ENCODE results near the gene CMTR1.
"Not testable (repeated sequence)": the region's sequence is repeated elsewhere in the genome, so short reads cannot be mapped to it uniquely, and the experiment has no call there.

CMTR1 gene

GRCh38 chr6:37401658-37402057, 31.4 kb upstream of the CMTR1 start:
- not testable (repeated sequence) for H3K9me3 ChIP-seq (ENCODE audit: control insufficient read depth in 5 of 5, low read length in 5 of 5); H3K4me1 ChIP-seq (ENCODE audit: control insufficient read depth in 5 of 5, insufficient read depth in 5 of 5, low read length in 5 of 5); H3K36me3 ChIP-seq (ENCODE audit: control insufficient read depth in 5 of 5, insufficient read depth in 5 of 5, low read length in 5 of 5)

GRCh38 chr6:37406726-37407341, 26.2 kb upstream of the CMTR1 start:
- no peaks in the 10 kb centered on the region for H3K9me3 ChIP-seq (ENCODE audit: control insufficient read depth in 5 of 5, low read length in 5 of 5)
- H3K9ac ChIP-seq (ENCODE audit: low read length in 5 of 5), result no peak overlapping the region
- H3K36me3 ChIP-seq (ENCODE audit: control insufficient read depth in 5 of 5, insufficient read depth in 5 of 5, low read length in 5 of 5), result no peaks in the 10 kb centered on the region
- no peak overlapping the region for H3K27ac ChIP-seq (ENCODE audit: low read depth, low read length)
- no peaks in the 10 kb centered on the region for H3K4me1 ChIP-seq (ENCODE audit: control insufficient read depth in 5 of 5, insufficient read depth in 5 of 5, low read length in 5 of 5)
- no peaks in the 10 kb centered on the region for H3K27me3 ChIP-seq (ENCODE audit: control insufficient read depth in 5 of 5, insufficient read depth in 4 of 5, low read length in 5 of 5)
- no peak overlapping the region for H3K4me3 ChIP-seq (ENCODE audit: low read depth in 1 of 5, low read length in 5 of 5)

More at GRCh38 chr6:37401658-37402057, 31.4 kb upstream of the CMTR1 start:
- not testable (repeated sequence) for H3K4me3 ChIP-seq (ENCODE audit: low read depth in 1 of 5, low read length in 5 of 5); H3K27me3 ChIP-seq (ENCODE audit: control insufficient read depth in 5 of 5, insufficient read depth in 4 of 5, low read length in 5 of 5); H3K9ac ChIP-seq (ENCODE audit: low read length in 5 of 5); H3K27ac ChIP-seq (ENCODE audit: low read depth, low read length)

DNA sequence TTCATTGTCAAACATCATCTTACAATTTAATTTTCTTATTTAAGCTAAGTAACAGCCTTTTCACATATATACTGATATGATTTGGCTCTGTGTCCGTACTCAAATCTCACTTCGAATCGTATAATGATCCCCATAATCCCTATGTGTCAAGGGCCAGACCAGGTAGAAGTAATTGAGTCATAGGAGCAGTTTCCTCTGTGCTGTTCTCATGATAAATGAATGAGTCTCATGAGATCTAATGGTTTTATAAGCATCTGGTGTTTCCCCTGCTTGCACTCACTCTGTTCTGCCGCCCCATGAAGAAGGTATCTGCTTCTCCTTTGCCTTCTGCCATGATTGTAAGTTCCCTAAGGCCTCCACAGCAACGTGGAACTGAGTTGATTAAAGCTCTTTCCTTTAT, 25.1 kb upstream of the CMTR1 start:
- Histone ChIP-seq H3K27me3 (ENCODE audit: control insufficient read depth in 5 of 5, insufficient read depth in 4 of 5, low read length in 5 of 5) (no peaks in the 10 kb centered on the region), H3K4me3 (ENCODE audit: low read depth in 1 of 5, low read length in 5 of 5) (no peak overlapping the region), H3K27ac (ENCODE audit: low read depth, low read length) (no peak overlapping the region), H3K36me3 (ENCODE audit: control insufficient read depth in 5 of 5, insufficient read depth in 5 of 5, low read length in 5 of 5) (no peaks in the 10 kb centered on the region), H3K9me3 (ENCODE audit: control insufficient read depth in 5 of 5, low read length in 5 of 5) (no peaks in the 10 kb centered on the region), H3K9ac (ENCODE audit: low read length in 5 of 5) (no peak overlapping the region), H3K4me1 (ENCODE audit: control insufficient read depth in 5 of 5, insufficient read depth in 5 of 5, low read length in 5 of 5) (no peaks in the 10 kb centered on the region)

- Histone ChIP-seq H3K4me3 (ENCODE audit: low read depth in 1 of 5, low read length in 5 of 5) (no peak overlapping the region), H3K9me3 (ENCODE audit: control insufficient read depth in 5 of 5, low read length in 5 of 5) (no peaks in the 10 kb centered on the region), H3K27me3 (ENCODE audit: control insufficient read depth in 5 of 5, insufficient read depth in 4 of 5, low read length in 5 of 5) (no peaks in the 10 kb centered on the region), H3K9ac (ENCODE audit: low read length in 5 of 5) (no peak overlapping the region), H3K36me3 (ENCODE audit: control insufficient read depth in 5 of 5, insufficient read depth in 5 of 5, low read length in 5 of 5) (no peaks in the 10 kb centered on the region), H3K4me1 (ENCODE audit: control insufficient read depth in 5 of 5, insufficient read depth in 5 of 5, low read length in 5 of 5) (no peaks in the 10 kb centered on the region), H3K27ac (ENCODE audit: low read depth, low read length) (no peak overlapping the region)
Measured at GRCh38 chr6:37409501-37409900, 23.5 kb upstream of the CMTR1 start.

- Histone ChIP-seq H3K27ac (ENCODE audit: low read depth, low read length) (no peak overlapping the region), H3K9ac (ENCODE audit: low read length in 5 of 5) (no peak overlapping the region), H3K4me1 (ENCODE audit: control insufficient read depth in 5 of 5, insufficient read depth in 5 of 5, low read length in 5 of 5) (no peaks in the 10 kb centered on the region), H3K9me3 (ENCODE audit: control insufficient read depth in 5 of 5, low read length in 5 of 5) (peaks cover 0 to 5% (median 0%) of the 10 kb centered on the region in 5 donors), H3K4me3 (ENCODE audit: low read depth in 1 of 5, low read length in 5 of 5) (no peak overlapping the region), H3K36me3 (ENCODE audit: control insufficient read depth in 5 of 5, insufficient read depth in 5 of 5, low read length in 5 of 5) (no peaks in the 10 kb centered on the region), H3K27me3 (ENCODE audit: control insufficient read depth in 5 of 5, insufficient read depth in 4 of 5, low read length in 5 of 5) (no peaks in the 10 kb centered on the region)
Measured at GRCh38 chr6:37417393-37417792, 15.6 kb upstream of the CMTR1 start.

- Histone ChIP-seq H3K4me3 (ENCODE audit: low read depth in 1 of 5, low read length in 5 of 5) (no peak overlapping the region), H3K27me3 (ENCODE audit: control insufficient read depth in 5 of 5, insufficient read depth in 4 of 5, low read length in 5 of 5) (no peaks in the 10 kb centered on the region), H3K36me3 (ENCODE audit: control insufficient read depth in 5 of 5, insufficient read depth in 5 of 5, low read length in 5 of 5) (no peaks in the 10 kb centered on the region), H3K27ac (ENCODE audit: low read depth, low read length) (no peak overlapping the region), H3K9ac (ENCODE audit: low read length in 5 of 5) (no peak overlapping the region), H3K9me3 (ENCODE audit: control insufficient read depth in 5 of 5, low read length in 5 of 5) (peaks cover 0 to 5% (median 0%) of the 10 kb centered on the region in 5 donors), H3K4me1 (ENCODE audit: control insufficient read depth in 5 of 5, insufficient read depth in 5 of 5, low read length in 5 of 5) (no peaks in the 10 kb centered on the region)
Measured at GRCh38 chr6:37418722-37419121, 14.3 kb upstream of the CMTR1 start.

GRCh38 chr6:37426058-37426944, 6.7 kb upstream of the CMTR1 start:
- Histone ChIP-seq H3K36me3 (ENCODE audit: control insufficient read depth in 5 of 5, insufficient read depth in 5 of 5, low read length in 5 of 5) (no peaks in the 10 kb centered on the region), H3K9ac (ENCODE audit: low read length in 5 of 5) (no peak overlapping the region), H3K27me3 (ENCODE audit: control insufficient read depth in 5 of 5, insufficient read depth in 4 of 5, low read length in 5 of 5) (peaks cover 0 to 4% (median 0%) of the 10 kb centered on the region in 5 donors), H3K27ac (ENCODE audit: low read depth, low read length) (no peak overlapping the region), H3K4me3 (ENCODE audit: low read depth in 1 of 5, low read length in 5 of 5) (no peak overlapping the region), H3K4me1 (ENCODE audit: control insufficient read depth in 5 of 5, insufficient read depth in 5 of 5, low read length in 5 of 5) (no peaks in the 10 kb centered on the region), H3K9me3 (ENCODE audit: control insufficient read depth in 5 of 5, low read length in 5 of 5) (no peaks in the 10 kb centered on the region)

GRCh38 chr6:37426945-37427510, 6.0 kb upstream of the CMTR1 start:
- Histone ChIP-seq H3K27ac (ENCODE audit: low read depth, low read length) (no peak overlapping the region), H3K9ac (ENCODE audit: low read length in 5 of 5) (no peak overlapping the region), H3K4me3 (ENCODE audit: low read depth in 1 of 5, low read length in 5 of 5) (no peak overlapping the region)

GRCh38 chr6:37429352-37429750, 3.7 kb upstream of the CMTR1 start:
- Histone ChIP-seq H3K4me1 (ENCODE audit: control insufficient read depth in 5 of 5, insufficient read depth in 5 of 5, low read length in 5 of 5) (peaks cover 0 to 17% (median 16%) of the 10 kb centered on the region in 5 donors), H3K27me3 (ENCODE audit: control insufficient read depth in 5 of 5, insufficient read depth in 4 of 5, low read length in 5 of 5) (peaks cover 0 to 4% (median 0%) of the 10 kb centered on the region in 5 donors), H3K36me3 (ENCODE audit: control insufficient read depth in 5 of 5, insufficient read depth in 5 of 5, low read length in 5 of 5) (no peaks in the 10 kb centered on the region), H3K9ac (ENCODE audit: low read length in 5 of 5) (no peak overlapping the region), H3K4me3 (ENCODE audit: low read depth in 1 of 5, low read length in 5 of 5) (no peak overlapping the region), H3K27ac (ENCODE audit: low read depth, low read length) (no peak overlapping the region), H3K9me3 (ENCODE audit: control insufficient read depth in 5 of 5, low read length in 5 of 5) (no peaks in the 10 kb centered on the region)

More at GRCh38 chr6:37426945-37427510, 6.0 kb upstream of the CMTR1 start:
- peaks cover 0 to 4% (median 0%) of the 10 kb centered on the region in 5 donors for H3K27me3 ChIP-seq (ENCODE audit: control insufficient read depth in 5 of 5, insufficient read depth in 4 of 5, low read length in 5 of 5)
- H3K36me3 ChIP-seq (ENCODE audit: control insufficient read depth in 5 of 5, insufficient read depth in 5 of 5, low read length in 5 of 5), result no peaks in the 10 kb centered on the region
- H3K4me1 ChIP-seq (ENCODE audit: control insufficient read depth in 5 of 5, insufficient read depth in 5 of 5, low read length in 5 of 5), result no peaks in the 10 kb centered on the region
- no peaks in the 10 kb centered on the region for H3K9me3 ChIP-seq (ENCODE audit: control insufficient read depth in 5 of 5, low read length in 5 of 5)

DNA sequence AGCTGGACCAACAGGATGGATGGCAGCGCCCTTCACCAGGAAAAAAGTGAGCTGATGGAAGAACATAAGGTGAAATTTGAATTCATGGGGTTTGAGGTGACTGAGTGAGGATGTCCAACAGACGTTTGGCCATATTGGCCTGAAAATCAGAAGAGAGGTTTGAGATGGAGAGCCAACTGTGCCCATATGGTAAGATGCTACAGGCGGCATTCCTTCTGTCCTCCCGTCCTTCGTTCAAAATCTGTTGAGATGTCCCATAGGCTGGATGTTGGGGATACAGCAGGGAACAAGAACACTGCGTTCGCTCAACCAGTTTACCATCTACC, 468 bp upstream of the CMTR1 start:
- Histone ChIP-seq H3K36me3 (ENCODE audit: control insufficient read depth in 5 of 5, insufficient read depth in 5 of 5, low read length in 5 of 5) (peaks cover 7 to 23% (median 18%) of the 10 kb centered on the region in 5 donors), H3K4me1 (ENCODE audit: control insufficient read depth in 5 of 5, insufficient read depth in 5 of 5, low read length in 5 of 5) (peaks cover 0 to 20% (median 17%) of the 10 kb centered on the region in 5 donors)

More for the DNA sequence above, 468 bp upstream of the CMTR1 start:
- Histone ChIP-seq H3K9me3 (ENCODE audit: control insufficient read depth in 5 of 5, low read length in 5 of 5) (no peaks in the 10 kb centered on the region), H3K4me3 (ENCODE audit: low read depth in 1 of 5, low read length in 5 of 5) (peak overlapping the region; percentile 74 to 97 (median 90)), H3K27me3 (ENCODE audit: control insufficient read depth in 5 of 5, insufficient read depth in 4 of 5, low read length in 5 of 5) (no peaks in the 10 kb centered on the region), H3K27ac (ENCODE audit: low read depth, low read length) (peak overlapping the region; percentile 79), H3K9ac (ENCODE audit: low read length in 5 of 5) (peak overlapping the region; percentile 40 to 99 (median 92))
